Cardiac muscle cell (in vitro differentiated cells and primary cell): ENCODE data around the gene ROBO4. TPM values are rescaled to one million over a fixed set of nuclear protein-coding genes. Genes with fewer than 3 reads are reported as not detected.

Source experiments
- DNase-seq, 2 donors: peaks; one replicate each; pipeline versions ENCODE4 v3.0.0 to v3.0.0-alpha.2; 2010 to 2017; ENCODE audit warnings: low read depth in 1 of 2, low spot score in 1 of 2
- H3K27ac ChIP-seq: fragments of 200-600 bp; sonication (generic); 2 replicates; pipeline ENCODE4 v1.5.1; 2016
- H3K27me3 ChIP-seq: fragments of 200-600 bp; sonication (generic); 2 replicates; pipeline ENCODE4 v1.6.0; 2016; ENCODE audit warnings: control low read depth
- H3K36me3 ChIP-seq: fragments of 200-600 bp; sonication (generic); 2 replicates; pipeline ENCODE4 v1.5.1; 2016; ENCODE audit warnings: control low read depth
- H3K4me1 ChIP-seq: fragments of 200-600 bp; sonication (generic); 2 replicates; pipeline ENCODE4 v1.8.1; 2017; ENCODE audit warnings: low read depth, mild to moderate bottlenecking, mixed run types
- H3K4me3 ChIP-seq: fragments of 200-600 bp; sonication (generic); 2 replicates; pipeline ENCODE4 v1.5.1; 2016; ENCODE audit warnings: mild to moderate bottlenecking
- H3K9me3 ChIP-seq: fragments of 200-600 bp; sonication (generic); 2 replicates; pipeline ENCODE4 v1.5.1; 2017; ENCODE audit warnings: low read depth, mild to moderate bottlenecking, control low read depth
- CTCF ChIP-seq: IDR thresholded peaks from 2 replicates; pipeline ENCODE4 v1.5.1; 2012; ENCODE audit warnings: low read depth, mild to moderate bottlenecking, low read length
- polyA plus RNA-seq: library from polyadenylated mRNA; unstranded; fragments of >200 nt; fragmentation: Nextera tagmentation; extraction: Ambion mirVana; gene quantifications from 2 replicates; pipeline ENCODE4 v1.2.1, GENCODE V29; 2016
- total RNA-seq: library from RNA; depleted of rRNA; stranded (reverse); fragments of >200 nt; gene quantifications from 2 replicates; pipeline ENCODE4 v1.2.3, GENCODE V29; 2016

Gene ROBO4
- total and polyA plus RNA-seq, 2 experiments from 2014 or later = 0.21 to 2.4 TPM

- Histone ChIP-seq H3K9me3 (no peaks in the 10 kb centered on the region), H3K4me3 (no peak overlapping the region), H3K4me1 (no peaks in the 10 kb centered on the region), H3K27ac (no peak overlapping the region), H3K27me3 (no peaks in the 10 kb centered on the region), H3K36me3 (no peaks in the 10 kb centered on the region)
- TF ChIP-seq CTCF = no peak
- no peak for DNase-seq
These were observed 45.0 kb upstream of the ROBO4 start for GRCh38 chr11:124942466-124943253.

- H3K27me3 ChIP-seq = peaks cover 1% of the 10 kb centered on the region
- H3K27ac ChIP-seq = no peak overlapping the region
- no peak for TF ChIP-seq CTCF
- H3K36me3 ChIP-seq = no peaks in the 10 kb centered on the region
- no peak overlapping the region for H3K4me3 ChIP-seq
- H3K4me1 ChIP-seq = no peaks in the 10 kb centered on the region
- DNase-seq = no peak
- H3K9me3 ChIP-seq = no peaks in the 10 kb centered on the region
These were observed 44.0 kb upstream of the ROBO4 start for GRCh38 chr11:124941703-124942102.

GRCh38 chr11:124938970-124939369, 41.3 kb upstream of the ROBO4 start:
- Histone ChIP-seq H3K4me1 (no peaks in the 10 kb centered on the region), H3K27me3 (peaks cover 8% of the 10 kb centered on the region), H3K9me3 (no peaks in the 10 kb centered on the region), H3K36me3 (no peaks in the 10 kb centered on the region), H3K27ac (no peak overlapping the region), H3K4me3 (no peak overlapping the region)
- TF ChIP-seq CTCF = no peak
- DNase-seq = no peak

- H3K36me3 ChIP-seq = no peaks in the 10 kb centered on the region
- TF ChIP-seq CTCF = no peak
- no peak overlapping the region for H3K4me3 ChIP-seq
- H3K4me1 ChIP-seq = no peaks in the 10 kb centered on the region
- no peak for DNase-seq
- H3K27ac ChIP-seq = no peak overlapping the region
- H3K9me3 ChIP-seq = no peaks in the 10 kb centered on the region
- H3K27me3 ChIP-seq = peaks cover 8% of the 10 kb centered on the region
These were observed 40.6 kb upstream of the ROBO4 start for GRCh38 chr11:124938206-124938765.

- Histone ChIP-seq H3K27me3 (peaks cover 8% of the 10 kb centered on the region), H3K4me3 (no peak overlapping the region), H3K36me3 (no peaks in the 10 kb centered on the region), H3K4me1 (no peaks in the 10 kb centered on the region), H3K9me3 (no peaks in the 10 kb centered on the region), H3K27ac (no peak overlapping the region)
- no peak for DNase-seq
- no peak for TF ChIP-seq CTCF
These were observed 39.8 kb upstream of the ROBO4 start for GRCh38 chr11:124937336-124937935.
